Calu3 (cell line): ENCODE data around the gene MIPOL1. TPM values are rescaled to one million over a fixed set of nuclear protein-coding genes. Genes with fewer than 3 reads are reported as not detected.

ENCODE experiments used
- BruUV-seq: library from RNA; stranded (reverse); fragments of 400-500 nt; replicated peaks from 2 replicates; lab custom pipeline; 2021; lab: Mats Ljungman, UMichigan
- CTCF ChIA-PET: fragments of 300-600 bp; sonication (Branson Sonifier 250); formaldehyde crosslinking; loops from one replicate; lab custom pipeline; 2022; ENCODE audit warnings: antibody characterized with exemption; lab: Charles Lee
- DNase-seq: peaks from one replicate; pipeline ENCODE4 v3.0.0; 2022
- H3K27ac Mint-ChIP-seq: one replicate; pipeline ENCODE4 v1.8.0; 2022; ENCODE audit warnings: mixed read lengths; ENCODE audit not compliant: unreplicated experiment
- H3K27me3 Mint-ChIP-seq: one replicate; pipeline ENCODE4 v1.8.0; 2022; ENCODE audit warnings: mixed read lengths; ENCODE audit not compliant: unreplicated experiment
- H3K36me3 Mint-ChIP-seq: one replicate; pipeline ENCODE4 v1.8.0; 2022; ENCODE audit warnings: mild to moderate bottlenecking, moderate library complexity, mixed read lengths; ENCODE audit not compliant: insufficient read depth, unreplicated experiment
- H3K4me1 Mint-ChIP-seq: one replicate; pipeline ENCODE4 v1.8.0; 2022; ENCODE audit warnings: mild to moderate bottlenecking, low read depth, mixed read lengths; ENCODE audit not compliant: unreplicated experiment
- H3K4me3 Mint-ChIP-seq: one replicate; pipeline ENCODE4 v1.8.0; 2022; ENCODE audit warnings: mild to moderate bottlenecking, low read depth, moderate library complexity, mixed read lengths; ENCODE audit not compliant: unreplicated experiment
- H3K9me3 Mint-ChIP-seq: one replicate; pipeline ENCODE4 v1.8.0; 2022; ENCODE audit warnings: low read depth, mixed read lengths; ENCODE audit not compliant: unreplicated experiment
- intact Hi-C: fragments of 100-400 bp; cut with micrococcal nuclease; formaldehyde crosslinking; loops from one replicate; pipeline ENCODE4 v1.10.0; 2022; ENCODE audit not compliant: unreplicated experiment
- total RNA-seq: library from RNA; stranded (reverse); gene quantifications from 2 replicates; pipeline ENCODE4 v1.2.3, GENCODE V29; 2022
- TF ChIP-seq, protein P1 (sequence below): fragments of 200-600 bp; IDR thresholded peaks from one replicate; pipeline ENCODE4 v1.8.0; 2022; ENCODE audit warnings: antibody characterized with exemption; ENCODE audit not compliant: unreplicated experiment

Gene MIPOL1
- total RNA-seq, 1 experiment from 2014 or later, result 27.2 TPM

DNA sequence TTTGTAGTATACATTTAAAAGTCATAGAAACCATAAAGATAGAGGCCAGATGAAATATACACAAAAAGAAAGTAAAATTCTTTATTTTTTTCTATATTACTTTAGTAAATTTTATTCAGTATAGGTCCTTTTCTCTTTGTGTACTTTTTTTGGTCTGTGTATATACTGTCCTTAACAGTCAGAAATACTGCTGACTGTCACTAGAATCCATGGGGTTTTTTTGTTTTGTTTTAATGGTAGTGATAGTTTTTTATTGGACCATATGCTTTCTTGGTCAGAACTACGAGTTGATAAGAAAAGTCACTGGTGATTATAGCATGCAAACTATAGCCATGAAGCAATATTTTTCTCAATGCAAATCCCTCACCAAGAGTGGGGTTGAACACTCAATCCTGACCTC lies 231.9 kb downstream of the MIPOL1 start:
- CTCF ChIA-PET, result no interaction called here
- H3K4me3 Mint-ChIP-seq, result no peak overlapping the region
- no TSS peak for BruUV-seq
- H3K27ac Mint-ChIP-seq, result no peak overlapping the region
- intact Hi-C loops, result loop anchor here (2.0 to 10.0 kb wide), 2 partner anchors 65 to 175 kb away; no protein-coding TSS in a partner anchor
- H3K36me3 Mint-ChIP-seq, result peaks cover 5% of the 10 kb centered on the region
- no peaks in the 10 kb centered on the region for H3K27me3 Mint-ChIP-seq
- DNase-seq, result no peak
- TF ChIP-seq, protein P1, sequence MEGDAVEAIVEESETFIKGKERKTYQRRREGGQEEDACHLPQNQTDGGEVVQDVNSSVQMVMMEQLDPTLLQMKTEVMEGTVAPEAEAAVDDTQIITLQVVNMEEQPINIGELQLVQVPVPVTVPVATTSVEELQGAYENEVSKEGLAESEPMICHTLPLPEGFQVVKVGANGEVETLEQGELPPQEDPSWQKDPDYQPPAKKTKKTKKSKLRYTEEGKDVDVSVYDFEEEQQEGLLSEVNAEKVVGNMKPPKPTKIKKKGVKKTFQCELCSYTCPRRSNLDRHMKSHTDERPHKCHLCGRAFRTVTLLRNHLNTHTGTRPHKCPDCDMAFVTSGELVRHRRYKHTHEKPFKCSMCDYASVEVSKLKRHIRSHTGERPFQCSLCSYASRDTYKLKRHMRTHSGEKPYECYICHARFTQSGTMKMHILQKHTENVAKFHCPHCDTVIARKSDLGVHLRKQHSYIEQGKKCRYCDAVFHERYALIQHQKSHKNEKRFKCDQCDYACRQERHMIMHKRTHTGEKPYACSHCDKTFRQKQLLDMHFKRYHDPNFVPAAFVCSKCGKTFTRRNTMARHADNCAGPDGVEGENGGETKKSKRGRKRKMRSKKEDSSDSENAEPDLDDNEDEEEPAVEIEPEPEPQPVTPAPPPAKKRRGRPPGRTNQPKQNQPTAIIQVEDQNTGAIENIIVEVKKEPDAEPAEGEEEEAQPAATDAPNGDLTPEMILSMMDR, result no peak
- H3K9me3 Mint-ChIP-seq, result no peaks in the 10 kb centered on the region
- H3K4me1 Mint-ChIP-seq, result peaks cover 43% of the 10 kb centered on the region

DNA sequence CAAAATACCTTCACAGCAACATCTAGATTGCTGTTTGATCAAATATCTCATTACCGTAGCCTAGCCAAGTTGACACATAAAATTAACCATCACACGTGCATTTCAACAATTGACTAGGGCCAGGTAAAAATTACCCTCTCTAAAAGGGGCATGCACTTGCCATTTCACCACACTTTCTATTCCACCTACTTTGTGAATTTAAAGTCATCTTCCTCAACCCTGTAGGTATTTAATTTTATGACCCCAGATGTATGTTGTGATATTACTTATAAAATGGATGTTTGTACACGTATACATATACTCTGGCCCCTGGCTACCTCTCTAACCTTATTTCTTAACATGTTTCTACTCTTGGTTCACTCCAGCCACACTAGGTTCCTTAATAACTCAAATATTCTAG lies 237.1 kb downstream of the MIPOL1 start:
- DNase-seq, result no peak
- no peaks in the 10 kb centered on the region for H3K36me3 Mint-ChIP-seq
- TF ChIP-seq, protein P1, result no peak
- intact Hi-C loops, result no loop called here
- CTCF ChIA-PET, result no interaction called here
- H3K4me3 Mint-ChIP-seq, result no peak overlapping the region
- H3K27ac Mint-ChIP-seq, result no peak overlapping the region
- no TSS peak for BruUV-seq
- peaks cover 23% of the 10 kb centered on the region for H3K4me1 Mint-ChIP-seq
- H3K27me3 Mint-ChIP-seq, result no peaks in the 10 kb centered on the region
- H3K9me3 Mint-ChIP-seq, result peaks cover 3% of the 10 kb centered on the region

DNA sequence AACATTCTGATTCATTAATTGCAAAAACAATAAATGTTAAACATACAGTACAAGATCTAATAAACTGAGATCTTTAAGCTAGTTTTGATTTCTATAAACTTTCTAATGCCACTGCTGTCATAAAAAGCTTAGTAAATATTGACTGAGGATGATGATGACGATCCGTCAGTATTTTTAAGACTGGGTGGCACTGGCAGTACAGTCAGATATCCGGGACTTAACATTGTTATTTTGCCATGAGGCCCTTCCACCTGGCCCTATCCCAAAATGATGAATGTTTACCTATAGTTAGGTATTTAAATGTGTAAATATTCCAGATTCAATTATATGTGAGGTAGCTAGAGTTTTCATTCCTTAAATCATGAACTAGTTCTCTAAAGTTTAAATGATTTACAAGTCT lies 238.8 kb downstream of the MIPOL1 start:
- TF ChIP-seq, protein P1, result no peak
- no peak for DNase-seq
- no peaks in the 10 kb centered on the region for H3K36me3 Mint-ChIP-seq
- peaks cover 16% of the 10 kb centered on the region for H3K4me1 Mint-ChIP-seq
- H3K27me3 Mint-ChIP-seq, result no peaks in the 10 kb centered on the region
- intact Hi-C loops, result no loop called here
- BruUV-seq, result no TSS peak
- H3K4me3 Mint-ChIP-seq, result no peak overlapping the region
- peaks cover 3% of the 10 kb centered on the region for H3K9me3 Mint-ChIP-seq
- CTCF ChIA-PET, result no interaction called here
- no peak overlapping the region for H3K27ac Mint-ChIP-seq

DNA sequence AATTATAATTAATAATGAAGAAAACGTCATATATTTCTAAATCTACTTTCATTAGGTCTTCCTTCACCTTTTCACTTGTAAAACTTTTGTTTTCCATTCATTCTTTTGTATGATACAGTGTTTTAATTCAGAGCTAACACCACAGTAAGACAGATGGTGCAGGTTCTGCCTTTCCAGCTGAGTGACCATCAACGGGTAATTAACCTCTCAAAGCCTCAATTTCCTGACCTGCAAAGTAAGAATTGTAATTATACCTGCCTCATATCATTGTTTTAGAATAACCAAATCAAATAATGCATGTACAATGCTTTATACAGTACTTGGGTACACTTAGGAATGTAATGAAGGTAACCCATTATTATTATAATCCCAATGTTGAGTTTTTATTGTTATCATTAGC lies 239.8 kb downstream of the MIPOL1 start:
- DNase-seq, result no peak
- intact Hi-C loops, result no loop called here
- H3K4me3 Mint-ChIP-seq, result no peak overlapping the region
- no peak overlapping the region for H3K27ac Mint-ChIP-seq
- peaks cover 3% of the 10 kb centered on the region for H3K9me3 Mint-ChIP-seq
- TF ChIP-seq, protein P1, result no peak
- no peaks in the 10 kb centered on the region for H3K27me3 Mint-ChIP-seq
- CTCF ChIA-PET, result no interaction called here
- H3K36me3 Mint-ChIP-seq, result no peaks in the 10 kb centered on the region
- H3K4me1 Mint-ChIP-seq, result peaks cover 8% of the 10 kb centered on the region
- no TSS peak for BruUV-seq
